Measurements from ENCODE around the gene RABIF.
"Not testable (repeated sequence)": the region's sequence is repeated elsewhere in the genome, so short reads cannot be mapped to it uniquely, and the experiment has no call there.

The RABIF gene

GRCh38 chr1:202835548-202836072, 53.3 kb downstream of the RABIF start:
- no peak for DNase-seq (ENCODE audit: low read depth in 4 of 4, low spot score in 1 of 4)

- DNase-seq (ENCODE audit: low read depth in 4 of 4, low spot score in 1 of 4), result peak in 1 of 4 experiments; percentile 13
Observed at GRCh38 chr1:202834771-202835547, 54.0 kb downstream of the RABIF start.

- DNase-seq (ENCODE audit: low read depth in 4 of 4, low spot score in 1 of 4), result no peak
Observed at GRCh38 chr1:202831906-202832305, 57.0 kb downstream of the RABIF start.

GRCh38 chr1:202829223-202829622, 59.7 kb downstream of the RABIF start:
- DNase-seq (ENCODE audit: low read depth in 4 of 4, low spot score in 1 of 4), result not testable (repeated sequence)
